ENCODE measurements around the gene ADGRA1.

ADGRA1 gene

GRCh38 chr10:133179128-133179520, 91.4 kb downstream of the ADGRA1 start:
- no peak for DNase-seq (ENCODE audit: low read depth)
- no peak for TF ChIP-seq CTCF (conservative IDR thresholded peaks at IDR 0.05; ENCODE audit: control insufficient read depth, insufficient read depth, low read depth, low read length)
- H3K4me3 ChIP-seq (ENCODE audit: control insufficient read depth, low read depth, low read length) = no peak overlapping the region

DNA sequence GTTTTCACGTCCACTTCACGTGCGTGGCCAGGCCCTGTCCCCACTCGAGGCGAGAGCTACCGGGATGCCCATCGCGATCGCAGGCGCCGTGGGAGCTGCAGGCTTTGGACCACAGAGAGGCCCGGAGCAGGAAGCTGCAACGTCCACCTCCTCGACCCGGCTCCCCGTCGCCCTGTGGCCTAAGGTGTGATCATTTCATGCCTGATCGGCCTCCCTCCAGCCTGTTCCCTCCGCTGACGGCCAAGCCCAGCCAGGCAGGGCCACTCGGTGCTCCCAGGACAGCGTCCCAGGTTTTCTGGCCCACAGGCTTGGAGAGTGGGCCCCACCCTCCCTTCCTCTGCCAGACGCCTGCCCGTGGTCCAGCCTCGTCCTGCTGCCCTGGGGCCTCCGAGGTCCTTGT, 91.9 kb downstream of the ADGRA1 start:
- H3K4me3 ChIP-seq (ENCODE audit: control insufficient read depth, low read depth, low read length) = no peak overlapping the region
- DNase-seq (ENCODE audit: low read depth) = no peak
- TF ChIP-seq CTCF (conservative IDR thresholded peaks at IDR 0.05; ENCODE audit: control insufficient read depth, insufficient read depth, low read depth, low read length) = no peak

GRCh38 chr10:133180192-133180964, 92.7 kb downstream of the ADGRA1 start:
- H3K4me3 ChIP-seq (ENCODE audit: control insufficient read depth, low read depth, low read length) = no peak overlapping the region
- DNase-seq (ENCODE audit: low read depth) = no peak
- TF ChIP-seq CTCF (conservative IDR thresholded peaks at IDR 0.05; ENCODE audit: control insufficient read depth, insufficient read depth, low read depth, low read length) = no peak

GRCh38 chr10:133180965-133181639, 93.4 kb downstream of the ADGRA1 start:
- TF ChIP-seq CTCF (conservative IDR thresholded peaks at IDR 0.05; ENCODE audit: control insufficient read depth, insufficient read depth, low read depth, low read length) = no peak
- no peak for DNase-seq (ENCODE audit: low read depth)
- H3K4me3 ChIP-seq (ENCODE audit: control insufficient read depth, low read depth, low read length) = no peak overlapping the region
